Endothelial cell of umbilical vein (primary cell): ENCODE results near the gene AP1B1. TPM values are rescaled to one million over a fixed set of nuclear protein-coding genes. Genes with fewer than 3 reads are reported as not detected.

Experiments
- BruUV-seq: library from RNA; stranded (reverse); fragments of 400-500 nt; replicated peaks from 2 replicates; lab custom pipeline; 2021; lab: Mats Ljungman, UMichigan
- CTCF ChIA-PET: fragments of 300-600, 350-600 bp; sonication (Branson Sonifier 250); formaldehyde crosslinking; loops from one replicate; lab custom pipeline; 2021; ENCODE audit warnings: antibody characterized with exemption, inconsistent platforms; lab: Charles Lee
- POLR2A ChIA-PET: fragments of 300-600, 350-600 bp; sonication (Branson Sonifier 250); formaldehyde crosslinking; loops from one replicate; lab custom pipeline; 2021; ENCODE audit warnings: antibody characterized with exemption, inconsistent platforms; lab: Charles Lee
- DNase-seq: peaks from one replicate; pipeline ENCODE4 v3.0.0-alpha.2; 2011; ENCODE audit warnings: low read depth, low spot score
- FAIRE-seq: peaks from 2 replicates; lab custom pipeline; 2011; peaks lifted over from hg19 to GRCh38; lab: Jason Lieb, UNC
- H2AFZ ChIP-seq: 2 replicates; pipeline ENCODE4 v1.6.0; 2012; ENCODE audit warnings: low read depth, low read length, control low read depth, inconsistent platforms
- H3K27ac ChIP-seq: 2 replicates; pipeline ENCODE4 v1.5.1; 2011; ENCODE audit warnings: low read depth, mild to moderate bottlenecking, control low read depth, low read length, moderate library complexity; ENCODE audit not compliant: insufficient read depth
- H3K27me3 ChIP-seq, 2 experiments: 2 replicates each; pipeline versions ENCODE4 v1.6.0 to v1.6.1; 2011; ENCODE audit warnings: low read length in 2 of 2, mixed read lengths in 1 of 2; ENCODE audit not compliant: control insufficient read depth in 2 of 2, insufficient read depth in 2 of 2
- H3K36me3 ChIP-seq, 2 experiments: 2 replicates in 1 of 2; 3 replicates in 1 of 2; pipeline ENCODE4 v1.5.1; 2011; ENCODE audit warnings: low read length in 2 of 2, mild to moderate bottlenecking in 1 of 2, moderate library complexity in 1 of 2; ENCODE audit not compliant: control insufficient read depth in 2 of 2, insufficient read depth in 2 of 2; ENCODE audit errors: extremely low read depth in 1 of 2
- H3K4me1 ChIP-seq: 3 replicates; pipeline ENCODE4 v1.5.1; 2011; ENCODE audit warnings: mild to moderate bottlenecking, low read length; ENCODE audit not compliant: control insufficient read depth, insufficient read depth; ENCODE audit errors: extremely low read depth
- H3K4me2 ChIP-seq: 2 replicates; pipeline ENCODE4 v1.6.1; 2011; ENCODE audit warnings: low read length, control low read depth, mixed read lengths; ENCODE audit not compliant: insufficient read depth
- H3K4me3 ChIP-seq, 3 experiments: fragments of 200-600 bp in 1 of 3; sonication (generic), shearing (Covaris generic) in 1 of 3; replicated peaks in 1 of 3; 2 replicates each; pipeline ENCODE4 v1.5.1; 2011 to 2016; ENCODE audit warnings: control low read depth in 3 of 3, low read length in 3 of 3, mild to moderate bottlenecking in 2 of 3, inconsistent platforms in 1 of 3, low read depth in 1 of 3, moderate library complexity in 1 of 3; ENCODE audit not compliant: insufficient read depth in 1 of 3
- H3K79me2 ChIP-seq: 2 replicates; pipeline ENCODE4 v1.6.0; 2012; ENCODE audit warnings: low read length, inconsistent platforms; ENCODE audit not compliant: control insufficient read depth, insufficient read depth
- H3K9ac ChIP-seq: replicated peaks from 2 replicates; pipeline ENCODE3; 2011; ENCODE audit warnings: low read length, control low read depth; ENCODE audit not compliant: insufficient read depth; ENCODE audit errors: extremely low read depth
- H3K9me1 ChIP-seq: replicated peaks from 3 replicates; pipeline ENCODE4 v1.6.0; 2011; ENCODE audit warnings: mild to moderate bottlenecking, low read length; ENCODE audit not compliant: control insufficient read depth, insufficient read depth; ENCODE audit errors: extremely low read depth
- H3K9me3 ChIP-seq: replicated peaks from 2 replicates; pipeline ENCODE4 v1.5.1; 2012; ENCODE audit warnings: low read length, inconsistent platforms; ENCODE audit not compliant: control insufficient read depth, insufficient read depth
- H4K20me1 ChIP-seq: replicated peaks from 2 replicates; pipeline ENCODE3; 2011; ENCODE audit warnings: mild to moderate bottlenecking, low read length; ENCODE audit not compliant: control insufficient read depth, insufficient read depth; ENCODE audit errors: extremely low read depth
- FOS ChIP-seq: IDR thresholded peaks from 2 replicates; pipeline ENCODE4 v1.6.1; 2011; ENCODE audit warnings: mild to moderate bottlenecking, low read length, moderate library complexity, borderline replicate concordance; ENCODE audit not compliant: insufficient read depth
- GATA2 ChIP-seq: IDR thresholded peaks from 2 replicates; pipeline ENCODE4 v1.7.0; 2011; ENCODE audit warnings: low read depth, mild to moderate bottlenecking, moderate library complexity, mixed read lengths, low read length; ENCODE audit not compliant: insufficient read length, insufficient read depth
- JUN ChIP-seq: IDR thresholded peaks from 2 replicates; pipeline ENCODE4 v1.6.1; 2011; ENCODE audit warnings: borderline replicate concordance, low read depth; ENCODE audit not compliant: insufficient read length, insufficient read depth
- MYC ChIP-seq: IDR thresholded peaks from one replicate; pipeline ENCODE4 v1.6.1; 2011; ENCODE audit warnings: mild to moderate bottlenecking, low read depth, low read length
- POLR2A ChIP-seq: IDR thresholded peaks from 2 replicates; pipeline ENCODE4 v1.6.1; 2012; ENCODE audit warnings: low read depth, mild to moderate bottlenecking, control low read depth, low read length
- POLR2AphosphoS5 ChIP-seq: IDR thresholded peaks from 2 replicates; pipeline ENCODE4 v1.6.1; 2012; ENCODE audit warnings: low read depth, mild to moderate bottlenecking, control low read depth, low read length, moderate library complexity; ENCODE audit not compliant: insufficient read depth
- dilution Hi-C: fragments of 300-500 bp; cut with MboI; formaldehyde crosslinking; loops from one replicate; pipeline ENCODE4 v1.15.0; 2019; ENCODE audit warnings: low sequenced_read_pairs; ENCODE audit not compliant: extremely low pct_ligation_motif_present
- intact Hi-C: fragments of 100-400 bp; cut with micrococcal nuclease; formaldehyde crosslinking; loops from one replicate; pipeline ENCODE4 v1.10.0; 2022
- polyA plus RNA-seq, 4 experiments: library from polyadenylated mRNA; depleted of rRNA in 3 of 4; stranded (reverse) in 3 of 4; unstranded in 1 of 4; fragments of >200 nt; gene quantifications; 2 replicates each; pipeline versions ENCODE4 v1.2.1 to v1.2.3, GENCODE V29; 2011 to 2012; ENCODE audit warnings: missing spikeins in 1 of 4
- total RNA-seq: library from RNA; stranded (reverse); gene quantifications from 2 replicates; pipeline ENCODE4 v1.2.3, GENCODE V29; 2021
- TF ChIP-seq, protein P1 (sequence below): IDR thresholded peaks from 2 replicates; pipeline ENCODE4 v1.6.1; 2011; ENCODE audit not compliant: insufficient read depth, insufficient read length
- TF ChIP-seq, protein P2 (sequence below), 2 donors: IDR thresholded peaks; 1 replicate in 1 of 2; 2 replicates in 1 of 2; pipeline ENCODE4 v1.5.1; 2011; ENCODE audit warnings: low read length in 2 of 2, mild to moderate bottlenecking in 2 of 2, moderate library complexity in 2 of 2, control low read depth in 1 of 2, inconsistent platforms in 1 of 2, low read depth in 1 of 2; ENCODE audit not compliant: insufficient read depth in 1 of 2; ENCODE audit errors: extremely low read depth in 1 of 2

The AP1B1 gene
- total and polyA plus RNA-seq, 2 donors (not counting 3 experiments of a cell fraction or from before 2014, with no cell fraction given), result 107 to 131 TPM

DNA sequence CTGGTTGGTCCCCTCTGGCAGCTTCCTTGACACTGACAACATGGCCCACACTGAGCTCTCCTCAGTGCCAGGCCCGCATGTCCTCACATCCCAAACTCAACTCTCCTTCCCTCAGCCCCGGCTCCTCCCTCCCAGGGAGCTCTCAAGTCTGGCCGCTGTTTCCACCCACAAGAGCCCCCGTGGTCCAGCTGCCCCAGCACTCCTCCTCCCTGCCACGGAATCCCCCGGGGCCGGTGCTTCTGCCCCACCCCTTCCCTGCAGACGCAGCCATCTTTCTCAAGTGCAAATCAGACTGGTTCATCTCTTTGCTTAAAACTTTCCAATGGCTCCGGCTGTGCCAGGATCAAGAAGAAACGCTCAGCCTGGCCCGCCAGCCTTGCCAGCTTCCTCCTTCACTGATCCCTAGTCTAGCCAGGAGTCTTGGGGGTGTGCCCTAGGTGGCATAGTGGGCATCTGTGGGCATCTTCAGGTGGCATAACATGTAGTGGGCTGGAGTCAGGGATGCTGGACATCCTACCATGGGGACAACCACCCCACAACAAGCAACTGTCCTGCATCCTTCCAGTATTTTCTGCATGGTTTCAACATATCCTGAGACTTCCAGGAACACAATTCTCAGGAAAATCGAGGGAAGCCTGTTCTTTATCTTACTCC, 50.6 kb downstream of the AP1B1 start:
- Histone ChIP-seq H3K4me1 (no peaks in the 10 kb centered on the region), H3K27me3 (no peaks in the 10 kb centered on the region), H3K9me3 (no peaks in the 10 kb centered on the region), H4K20me1 (no peaks in the 10 kb centered on the region), H3K4me2 (no peak overlapping the region), H2AFZ (no peak overlapping the region), H3K9ac (no peak overlapping the region), H3K79me2 (no peaks in the 10 kb centered on the region), H3K36me3 (peaks cover 13 to 82% of the 10 kb centered on the region in 2 experiments), H3K4me3 (no peak overlapping the region), H3K9me1 (no peaks in the 10 kb centered on the region), H3K27ac (no peak overlapping the region)
- BruUV-seq, result no TSS peak
- intact Hi-C loops (no loop called here), dilution Hi-C loops (no loop called here)
- FAIRE-seq (no peak), DNase-seq (no peak)
- no peak for TF ChIP-seq FOS
- ChIA-PET POLR2A (no interaction called here), CTCF (interaction anchor here (0.9 to 1.9 kb wide), 3 partner anchors 10 to 22 kb away, joined by 3 to 6 read pairs (median 5); no protein-coding TSS in a partner anchor)

DNA sequence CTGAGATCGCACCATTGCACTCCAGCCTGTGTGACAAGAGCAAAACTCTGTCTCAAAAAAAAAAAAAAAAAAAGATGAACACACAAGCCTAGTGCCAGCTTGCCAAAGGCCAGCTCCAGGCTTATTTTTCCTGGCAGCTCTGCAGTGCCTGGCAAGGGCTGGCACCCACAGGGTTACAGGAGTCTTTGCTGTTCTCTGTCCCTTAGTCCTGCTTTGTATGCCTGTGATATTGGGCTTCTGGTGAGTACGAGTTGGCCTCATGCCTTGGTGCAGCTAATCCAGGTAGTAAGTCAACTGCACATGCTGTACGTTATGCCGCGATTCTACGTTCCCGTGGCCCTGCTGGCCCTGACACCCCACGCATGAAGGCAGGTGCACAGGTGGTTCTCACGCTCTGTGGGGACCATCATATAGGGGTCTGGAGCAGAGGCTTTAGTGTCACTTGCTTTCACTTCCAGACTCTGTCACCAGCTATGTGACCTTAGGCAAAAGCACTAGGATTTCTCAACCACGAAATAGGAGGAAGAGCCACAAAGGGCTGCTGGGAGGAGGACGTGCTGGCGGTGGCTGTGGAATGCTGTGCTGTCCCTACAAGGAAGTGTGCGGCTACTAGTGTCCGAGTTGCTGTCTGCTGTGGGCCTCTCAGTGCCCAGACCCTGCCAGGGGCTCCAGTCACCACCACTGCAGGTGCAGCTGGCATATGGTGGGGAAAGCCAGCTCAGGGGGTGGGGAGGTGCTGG, 51.4 kb downstream of the AP1B1 start:
- TF ChIP-seq GATA2 (no peak), MYC (no peak), POLR2AphosphoS5 (no peak), POLR2A (no peak), JUN (no peak), FOS (no peak)
- TF ChIP-seq, protein P1, sequence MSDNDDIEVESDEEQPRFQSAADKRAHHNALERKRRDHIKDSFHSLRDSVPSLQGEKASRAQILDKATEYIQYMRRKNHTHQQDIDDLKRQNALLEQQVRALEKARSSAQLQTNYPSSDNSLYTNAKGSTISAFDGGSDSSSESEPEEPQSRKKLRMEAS, result no peak
- TF ChIP-seq, protein P2, sequence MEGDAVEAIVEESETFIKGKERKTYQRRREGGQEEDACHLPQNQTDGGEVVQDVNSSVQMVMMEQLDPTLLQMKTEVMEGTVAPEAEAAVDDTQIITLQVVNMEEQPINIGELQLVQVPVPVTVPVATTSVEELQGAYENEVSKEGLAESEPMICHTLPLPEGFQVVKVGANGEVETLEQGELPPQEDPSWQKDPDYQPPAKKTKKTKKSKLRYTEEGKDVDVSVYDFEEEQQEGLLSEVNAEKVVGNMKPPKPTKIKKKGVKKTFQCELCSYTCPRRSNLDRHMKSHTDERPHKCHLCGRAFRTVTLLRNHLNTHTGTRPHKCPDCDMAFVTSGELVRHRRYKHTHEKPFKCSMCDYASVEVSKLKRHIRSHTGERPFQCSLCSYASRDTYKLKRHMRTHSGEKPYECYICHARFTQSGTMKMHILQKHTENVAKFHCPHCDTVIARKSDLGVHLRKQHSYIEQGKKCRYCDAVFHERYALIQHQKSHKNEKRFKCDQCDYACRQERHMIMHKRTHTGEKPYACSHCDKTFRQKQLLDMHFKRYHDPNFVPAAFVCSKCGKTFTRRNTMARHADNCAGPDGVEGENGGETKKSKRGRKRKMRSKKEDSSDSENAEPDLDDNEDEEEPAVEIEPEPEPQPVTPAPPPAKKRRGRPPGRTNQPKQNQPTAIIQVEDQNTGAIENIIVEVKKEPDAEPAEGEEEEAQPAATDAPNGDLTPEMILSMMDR (IDR thresholded peaks at IDR 0.05; ENCODE audit: extremely low read depth in 1 of 2, insufficient read depth in 1 of 2, low read depth in 1 of 2, low read length in 2 of 2), result no peak
- BruUV-seq, result no TSS peak

More for the DNA sequence above, 51.4 kb downstream of the AP1B1 start:
- Histone ChIP-seq H3K9me1 (no peaks in the 10 kb centered on the region), H2AFZ (no peak overlapping the region), H3K79me2 (no peaks in the 10 kb centered on the region), H3K4me1 (no peaks in the 10 kb centered on the region), H3K36me3 (peaks cover 13 to 81% of the 10 kb centered on the region in 2 experiments), H3K4me3 (no peak overlapping the region), H3K9me3 (no peaks in the 10 kb centered on the region), H3K27me3 (no peaks in the 10 kb centered on the region), H3K27ac (no peak overlapping the region), H3K4me2 (no peak overlapping the region), H4K20me1 (no peaks in the 10 kb centered on the region), H3K9ac (no peak overlapping the region)
- dilution Hi-C loops, result no loop called here
- intact Hi-C loops, result no loop called here
- ChIA-PET CTCF (interaction anchor here (0.9 to 1.9 kb wide), 3 partner anchors 11 to 23 kb away, joined by 3 to 6 read pairs (median 5); no protein-coding TSS in a partner anchor), POLR2A (no interaction called here)
- DNase-seq, result no peak
- FAIRE-seq, result no peak
